Erythroblast (primary cell): ENCODE measurements around the gene URAD.

Source experiments
- GATA1 ChIP-seq: IDR thresholded peaks from 2 replicates; pipeline ENCODE4 v1.6.1; 2011; ENCODE audit warnings: low read depth, mild to moderate bottlenecking, control low read depth, low read length, moderate library complexity
- POLR2A ChIP-seq: IDR thresholded peaks from 2 replicates; pipeline ENCODE4 v1.6.1; 2011; ENCODE audit warnings: mild to moderate bottlenecking, low read length

DNA sequence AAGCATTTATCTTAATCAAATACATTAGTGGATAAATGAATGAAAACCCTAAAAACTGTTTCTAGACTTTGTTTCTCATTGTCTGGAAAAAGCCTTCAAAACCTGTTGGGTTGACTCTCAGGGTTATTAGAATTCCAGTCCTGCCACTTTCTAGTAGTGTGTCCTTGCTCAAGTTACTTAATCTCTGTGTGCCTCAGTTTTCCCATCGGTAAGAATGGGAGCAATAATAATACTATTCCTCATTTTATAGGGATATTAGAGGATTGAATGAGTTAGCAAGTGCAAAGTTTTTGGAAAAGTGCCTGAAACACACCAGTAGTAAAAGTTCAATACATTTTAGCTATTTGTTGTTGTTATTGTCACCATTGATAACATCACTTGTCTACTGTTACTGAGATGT, 2.9 kb downstream of the URAD start:
- TF ChIP-seq POLR2A (no peak), GATA1 (no peak)
